GM23248 (cell line): ENCODE measurements around the gene ARSI. TPM values are rescaled to one million over a fixed set of nuclear protein-coding genes. Genes with fewer than 3 reads are reported as not detected.
"Not testable (repeated sequence)": the region's sequence is repeated elsewhere in the genome, so short reads cannot be mapped to it uniquely, and the experiment has no call there.

ENCODE experiments used
- DNase-seq: peaks from one replicate; pipeline ENCODE4 v3.0.0-alpha.2; 2015
- H2AFZ ChIP-seq: fragments of 200-600 bp; sonication (generic); 2 replicates; pipeline ENCODE4 v1.6.1; 2016; ENCODE audit warnings: antibody characterized with exemption
- H3F3A ChIP-seq: fragments of 200-600 bp; sonication (generic); 2 replicates; pipeline ENCODE4 v1.6.1; 2016; ENCODE audit warnings: mild to moderate bottlenecking, antibody characterized with exemption, mixed run types; ENCODE audit not compliant: insufficient read depth
- H3K27ac ChIP-seq: fragments of 200-600 bp; sonication (generic); 2 replicates; pipeline ENCODE4 v1.5.1; 2016; ENCODE audit warnings: mild to moderate bottlenecking
- H3K27me3 ChIP-seq: fragments of 200-600 bp; sonication (generic); replicated peaks from 2 replicates; pipeline ENCODE4 v1.6.1; 2016; ENCODE audit warnings: mild to moderate bottlenecking; ENCODE audit not compliant: insufficient read depth
- H3K36me3 ChIP-seq: fragments of 200-600 bp; sonication (generic); 2 replicates; pipeline ENCODE4 v1.6.1; 2016; ENCODE audit warnings: low read depth, mild to moderate bottlenecking
- H3K4me1 ChIP-seq: fragments of 200-600 bp; sonication (generic); 2 replicates; pipeline ENCODE4 v1.6.1; 2016; ENCODE audit warnings: mild to moderate bottlenecking; ENCODE audit not compliant: insufficient read depth
- H3K4me2 ChIP-seq: fragments of 200-600 bp; sonication (generic); one replicate; pipeline ENCODE4 v1.6.1; 2016; ENCODE audit warnings: mild to moderate bottlenecking; ENCODE audit not compliant: unreplicated experiment
- H3K4me3 ChIP-seq: fragments of 200-600 bp; sonication (generic); 2 replicates; pipeline ENCODE4 v1.5.1; 2016; ENCODE audit warnings: mild to moderate bottlenecking
- H3K79me2 ChIP-seq: fragments of 200-600 bp; sonication (generic); 2 replicates; pipeline ENCODE4 v1.6.1; 2016; ENCODE audit warnings: mild to moderate bottlenecking; ENCODE audit not compliant: insufficient read depth
- H3K9ac ChIP-seq: fragments of 200-600 bp; sonication (generic); 2 replicates; pipeline ENCODE4 v1.6.1; 2016; ENCODE audit warnings: mild to moderate bottlenecking
- H3K9me2 ChIP-seq: fragments of 200-600 bp; sonication (generic); 2 replicates; pipeline ENCODE4 v1.6.1; 2016; ENCODE audit warnings: mixed run types, mild to moderate bottlenecking, moderate library complexity; ENCODE audit not compliant: insufficient read depth
- H3K9me3 ChIP-seq: fragments of 200-600 bp; sonication (generic); one replicate; pipeline ENCODE4 v1.6.1; 2017; ENCODE audit warnings: low read depth
- H4K20me1 ChIP-seq: fragments of 200-600 bp; sonication (generic); 2 replicates; pipeline ENCODE4 v1.6.0; 2016; ENCODE audit not compliant: insufficient read depth
- EZH2 ChIP-seq: fragments of 200-600 bp; sonication (generic); IDR thresholded peaks from 2 replicates; pipeline ENCODE4 v1.6.1; 2018; ENCODE audit warnings: antibody characterized with exemption, mild to moderate bottlenecking; ENCODE audit not compliant: insufficient read depth, poor library complexity, severe bottlenecking
- EZH2phosphoT487 ChIP-seq: fragments of 200-600 bp; sonication (generic); IDR thresholded peaks from 2 replicates; pipeline ENCODE4 v1.6.1; 2018; ENCODE audit warnings: antibody characterized with exemption, moderate library complexity, mild to moderate bottlenecking, low read depth; ENCODE audit not compliant: insufficient read depth
- WGBS, 2 experiments: methylation state at CpG; one replicate each; pipeline ENCODE4 v1.1.6; 2015 to 2017; ENCODE audit warnings: low lambda C conversion rate in 2 of 2, low coverage in 1 of 2; ENCODE audit errors: missing lambda C conversion rate in 2 of 2; 5-methylcytosine and 5-hydroxymethylcytosine counted together
- in situ Hi-C: fragments of 300-500 bp; cut with MboI; formaldehyde crosslinking; loops from 2 replicates; pipeline ENCODE4 v1.15.0; 2020
- polyA plus RNA-seq: library from polyadenylated mRNA; unstranded; fragments of >200 nt; fragmentation: Nextera tagmentation; extraction: Ambion mirVana; gene quantifications from 2 replicates; pipeline ENCODE4 v1.2.1, GENCODE V29; 2016
- total RNA-seq: library from RNA; depleted of rRNA; stranded (reverse); fragments of >200 nt; shearing (Covaris generic); gene quantifications from 2 replicates; pipeline ENCODE4 v1.2.3, GENCODE V29; 2014

Gene ARSI
- total and polyA plus RNA-seq, 2 experiments from 2014 or later: 1.0 to 4.3 TPM

DNA sequence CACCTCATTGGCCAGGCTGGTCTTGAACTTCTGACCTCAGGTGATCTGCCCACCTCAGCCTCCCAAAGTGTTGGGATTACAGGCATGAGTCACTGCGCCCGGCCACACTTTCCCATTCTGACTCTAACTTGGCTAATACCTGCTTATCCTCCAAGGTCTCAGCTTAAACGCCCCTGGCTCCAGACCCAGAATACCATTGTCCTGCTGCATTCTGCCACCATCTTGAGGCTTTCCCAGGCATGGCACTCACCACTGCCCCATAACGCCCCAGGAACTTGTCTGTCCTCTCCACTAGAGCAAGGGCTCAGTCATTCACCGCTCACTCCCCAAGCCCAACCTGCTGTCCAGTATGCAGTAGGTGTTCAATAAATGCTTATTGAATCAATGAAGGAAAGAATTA is 53.0 kb downstream of the ARSI start:
- Histone ChIP-seq H3K4me3 (no peak overlapping the region), H3F3A (no peaks in the 10 kb centered on the region), H3K4me2 (no peak overlapping the region), H3K4me1 (no peaks in the 10 kb centered on the region), H3K9me2 (no peaks in the 10 kb centered on the region), H3K27ac (no peak overlapping the region), H2AFZ (no peak overlapping the region), H3K79me2 (no peaks in the 10 kb centered on the region), H3K9ac (no peak overlapping the region), H3K36me3 (no peaks in the 10 kb centered on the region), H4K20me1 (no peaks in the 10 kb centered on the region), H3K27me3 (no peaks in the 10 kb centered on the region), H3K9me3 (no peaks in the 10 kb centered on the region)
- in situ Hi-C loops: no loop called here
- no peak for DNase-seq
- WGBS, 2 experiments: 91 to 95% methylated on average over 5 of the region's 5 CpGs
- TF ChIP-seq EZH2 (no peak), EZH2phosphoT487 (no peak)

DNA sequence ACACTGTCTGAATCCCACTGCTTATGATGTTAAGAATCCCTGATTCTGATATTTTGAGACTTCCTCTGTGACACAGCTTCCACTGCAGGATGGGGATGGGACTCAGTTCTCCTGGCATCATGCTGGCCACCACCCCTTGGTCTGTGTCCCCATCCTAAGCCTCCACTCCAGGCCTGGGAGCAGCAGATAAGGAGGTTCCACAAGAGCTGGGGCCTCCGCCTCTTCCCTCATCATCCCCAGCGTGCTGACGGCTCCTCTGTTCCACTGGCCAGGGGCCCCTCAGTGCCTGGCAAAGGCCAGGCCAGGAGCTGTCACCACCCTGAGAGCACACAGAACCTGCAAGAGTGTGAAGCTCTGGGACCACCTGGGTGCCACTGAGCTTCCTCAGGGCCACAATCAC is 53.8 kb downstream of the ARSI start:
- Histone ChIP-seq H3K4me3 (no peak overlapping the region), H3K9me3 (no peaks in the 10 kb centered on the region), H3K9me2 (no peaks in the 10 kb centered on the region), H2AFZ (no peak overlapping the region), H3K4me2 (no peak overlapping the region), H3K27ac (no peak overlapping the region), H3K36me3 (no peaks in the 10 kb centered on the region), H4K20me1 (no peaks in the 10 kb centered on the region), H3K27me3 (no peaks in the 10 kb centered on the region), H3F3A (no peaks in the 10 kb centered on the region), H3K9ac (no peak overlapping the region), H3K79me2 (no peaks in the 10 kb centered on the region), H3K4me1 (no peaks in the 10 kb centered on the region)
- DNase-seq: no peak
- in situ Hi-C loops: no loop called here
- TF ChIP-seq EZH2 (no peak), EZH2phosphoT487 (no peak)
- 84 to 91% methylated on average over 3 of the region's 3 CpGs for WGBS, 2 experiments

DNA sequence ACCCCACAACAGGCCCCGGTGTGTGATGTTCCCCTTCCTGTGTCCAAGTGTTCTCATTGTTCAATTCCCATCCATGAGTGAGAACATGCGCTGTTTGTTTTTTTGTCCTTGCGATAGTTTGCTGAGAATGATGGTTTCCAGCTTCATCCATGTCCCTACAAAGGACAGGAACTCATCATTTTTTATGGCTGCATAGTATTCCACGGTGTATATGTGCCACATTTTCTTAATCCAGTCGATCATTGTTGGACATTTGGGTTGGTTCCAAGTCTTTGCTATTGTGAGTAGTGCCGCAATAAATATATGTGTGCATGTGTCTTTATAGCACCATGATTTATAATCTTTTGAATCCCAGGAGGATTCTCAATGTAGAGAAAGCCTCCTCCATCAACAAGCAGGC is 54.2 kb downstream of the ARSI start:
- H3K9ac ChIP-seq, H2AFZ ChIP-seq, H3F3A ChIP-seq, H3K4me1 ChIP-seq, H3K9me3 ChIP-seq, H3K79me2 ChIP-seq, H3K4me3 ChIP-seq, H4K20me1 ChIP-seq, H3K36me3 ChIP-seq, H3K27me3 ChIP-seq, DNase-seq, in situ Hi-C loops, H3K4me2 ChIP-seq, H3K27ac ChIP-seq, H3K9me2 ChIP-seq: not testable (repeated sequence)
- 95 to 96% methylated on average over 5 to 6 of the region's 6 CpGs for WGBS, 2 experiments

DNA sequence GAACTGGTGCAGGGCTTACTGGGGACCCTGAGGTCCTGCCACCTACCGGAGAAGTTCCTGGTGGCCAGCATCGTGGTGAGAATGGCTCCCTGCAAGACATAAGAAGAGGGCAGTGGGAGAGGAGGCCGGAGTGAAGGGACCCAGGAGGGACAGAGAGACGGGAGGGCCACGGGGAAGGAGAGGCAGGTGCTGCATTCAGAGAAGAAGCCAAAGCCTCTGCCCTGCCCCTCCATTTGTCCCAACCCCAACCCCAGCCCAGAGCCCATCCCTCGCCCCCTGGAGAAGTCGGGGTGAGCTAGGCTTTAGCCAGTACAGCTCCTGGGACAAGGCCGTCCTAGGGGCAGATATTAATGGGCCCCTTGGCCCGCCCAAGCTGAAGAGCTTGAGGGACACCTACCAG is 55.0 kb downstream of the ARSI start:
- no peaks in the 10 kb centered on the region for H3K4me1 ChIP-seq
- 92 to 100% methylated on average over 8 to 9 of the region's 9 CpGs for WGBS, 2 experiments
- H3K4me2 ChIP-seq: no peak overlapping the region
- H3K27me3 ChIP-seq: no peaks in the 10 kb centered on the region
- no peaks in the 10 kb centered on the region for H3K9me2 ChIP-seq
- no peaks in the 10 kb centered on the region for H3K36me3 ChIP-seq
- no peak overlapping the region for H3K9ac ChIP-seq
- H4K20me1 ChIP-seq: no peaks in the 10 kb centered on the region
- H3K4me3 ChIP-seq: no peak overlapping the region
- TF ChIP-seq EZH2phosphoT487 (no peak), EZH2 (no peak)
- H3K27ac ChIP-seq: no peak overlapping the region
- no peaks in the 10 kb centered on the region for H3F3A ChIP-seq
- H3K79me2 ChIP-seq: no peaks in the 10 kb centered on the region
- H2AFZ ChIP-seq: no peak overlapping the region
- DNase-seq: no peak
- H3K9me3 ChIP-seq: no peaks in the 10 kb centered on the region
- in situ Hi-C loops: no loop called here

DNA sequence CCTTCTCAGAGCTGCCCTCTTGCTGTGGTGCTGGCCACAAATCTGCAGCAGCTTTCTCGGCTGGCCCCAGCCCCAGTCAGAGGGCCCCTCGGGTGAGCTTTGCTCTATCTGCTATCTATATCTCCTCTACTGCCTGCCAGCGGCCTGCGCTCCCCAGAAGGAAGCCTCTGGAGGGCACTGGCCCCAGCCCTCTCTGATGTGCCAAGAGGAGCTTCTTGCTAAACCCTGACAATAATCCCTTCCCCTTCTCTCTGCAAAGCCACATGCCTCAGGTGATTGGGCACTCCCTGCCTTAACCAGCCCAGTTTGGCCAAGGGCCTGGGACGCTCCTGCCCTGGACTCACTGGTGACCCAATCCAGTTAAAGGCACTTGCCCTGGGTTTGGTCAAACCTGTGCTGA is 55.9 kb downstream of the ARSI start:
- Histone ChIP-seq H2AFZ (no peak overlapping the region), H3K4me2 (no peak overlapping the region), H3K4me1 (no peaks in the 10 kb centered on the region), H3F3A (no peaks in the 10 kb centered on the region), H4K20me1 (no peaks in the 10 kb centered on the region), H3K36me3 (no peaks in the 10 kb centered on the region), H3K4me3 (no peak overlapping the region), H3K9ac (no peak overlapping the region), H3K9me3 (no peaks in the 10 kb centered on the region), H3K27me3 (no peaks in the 10 kb centered on the region), H3K79me2 (no peaks in the 10 kb centered on the region), H3K9me2 (no peaks in the 10 kb centered on the region), H3K27ac (no peak overlapping the region)
- 68 to 93% methylated on average over 4 to 5 of the region's 5 CpGs for WGBS, 2 experiments
- in situ Hi-C loops: no loop called here
- TF ChIP-seq EZH2 (no peak), EZH2phosphoT487 (no peak)
- no peak for DNase-seq
